Measurements from ENCODE around the gene SEMA4F.
A peak's percentile ranks its signal among the peaks of the same experiment; 100 is the strongest.
"Not testable (repeated sequence)": the region's sequence is repeated elsewhere in the genome, so short reads cannot be mapped to it uniquely, and the experiment has no call there.

SEMA4F gene

GRCh38 chr2:74653985-74654882, at the start of gene SEMA4F:
SEMA4F (plus strand) TSS chr2:74654247; CDS start chr2:74654377, 130 bp downstream.
- DNase-seq = peak; percentile 92

- no peak for DNase-seq
Observed at GRCh38 chr2:74606927-74607326, 47.1 kb upstream of the SEMA4F start.

- no peak for DNase-seq
Observed at GRCh38 chr2:74617122-74617521, 36.9 kb upstream of the SEMA4F start.

- no peak for DNase-seq
Observed at GRCh38 chr2:74618410-74619083, 35.5 kb upstream of the SEMA4F start.

- no peak for DNase-seq
Observed at GRCh38 chr2:74619651-74620297, 34.3 kb upstream of the SEMA4F start.

- DNase-seq = no peak
Observed at GRCh38 chr2:74620671-74621070, 33.4 kb upstream of the SEMA4F start.

GRCh38 chr2:74625658-74626425, 28.2 kb upstream of the SEMA4F start:
- DNase-seq = no peak

GRCh38 chr2:74628538-74629105, 25.4 kb upstream of the SEMA4F start:
- no peak for DNase-seq

- not testable (repeated sequence) for DNase-seq
Observed at GRCh38 chr2:74630454-74630853, 23.6 kb upstream of the SEMA4F start.

GRCh38 chr2:74632209-74632938, 21.7 kb upstream of the SEMA4F start:
- no peak for DNase-seq

GRCh38 chr2:74632939-74633312, 21.1 kb upstream of the SEMA4F start:
- no peak for DNase-seq

- no peak for DNase-seq
Observed at GRCh38 chr2:74639550-74639949, 14.5 kb upstream of the SEMA4F start.

GRCh38 chr2:74645344-74645743, 8.7 kb upstream of the SEMA4F start:
- no peak for DNase-seq

GRCh38 chr2:74646201-74646600, 7.8 kb upstream of the SEMA4F start:
- no peak for DNase-seq

GRCh38 chr2:74646834-74647482, 7.1 kb upstream of the SEMA4F start:
- no peak for DNase-seq

- DNase-seq = no peak
Observed at GRCh38 chr2:74648009-74648443, 6.0 kb upstream of the SEMA4F start, which contains the start of gene M1AP. M1AP (minus strand) TSS chr2:74648330; CDS start chr2:74640275, 8,055 bp downstream.

GRCh38 chr2:74653589-74653984, 460 bp upstream of the SEMA4F start:
- DNase-seq = no peak

- DNase-seq = no peak
Observed at GRCh38 chr2:74655579-74655978, 1.5 kb downstream of the SEMA4F start.

- no peak for DNase-seq
Observed at GRCh38 chr2:74658516-74658915, 4.5 kb downstream of the SEMA4F start.

GRCh38 chr2:74659462-74659861, 5.4 kb downstream of the SEMA4F start:
- no peak for DNase-seq

GRCh38 chr2:74668087-74668486, 14.0 kb downstream of the SEMA4F start:
- DNase-seq = no peak

All from GDM1 (cell line).